HCT116 (cell line): ENCODE measurements around the gene ABI1. TPM values are rescaled to one million over a fixed set of nuclear protein-coding genes. Genes with fewer than 3 reads are reported as not detected.
A peak's percentile ranks its signal among the peaks of the same experiment; 100 is the strongest.

Source experiments
- ATAC-seq: fragments of 200-7000 bp; cut with Tn5 transposase; 2 replicates; pipeline ENCODE4 v1.9.1; 2020; ENCODE audit warnings: mild to moderate bottlenecking, moderate library complexity
- BruUV-seq: library from RNA; stranded (reverse); fragments of 400-500 nt; replicated peaks from 2 replicates; lab custom pipeline; 2021; lab: Mats Ljungman, UMichigan
- CTCF ChIA-PET: fragments of 300-600 bp; sonication (Branson Sonifier 250); formaldehyde crosslinking; loops from one replicate; lab custom pipeline; 2021; ENCODE audit warnings: antibody characterized with exemption; lab: Charles Lee
- POLR2A ChIA-PET: fragments of 300-600, 350-600 bp; sonication (Branson Sonifier 250); formaldehyde crosslinking; loops from one replicate; lab custom pipeline; 2021; ENCODE audit warnings: antibody characterized with exemption; lab: Charles Lee
- RAD21 ChIA-PET, 2 experiments: fragments of 300-600 bp; sonication (Branson Sonifier 250); formaldehyde crosslinking; loops; one replicate each; lab custom pipeline; 2023; ENCODE audit warnings: low total read pairs in 2 of 2; ENCODE audit not compliant: uncharacterized antibody in 2 of 2, unreplicated experiment in 2 of 2, low non-redundant PET in 1 of 2; lab: Charles Lee
- DNase-seq: peaks from one replicate; pipeline ENCODE4 v3.0.0-alpha.2; 2010; ENCODE audit warnings: low read depth, low spot score
- H2AFZ ChIP-seq: fragments of 200-600 bp; shearing (Covaris generic), sonication (generic); 2 replicates; pipeline ENCODE4 v1.6.1; 2017; ENCODE audit warnings: low read depth, mixed run types, mixed read lengths, antibody characterized with exemption, low read length; ENCODE audit not compliant: poor library complexity, severe bottlenecking
- H3K27ac ChIP-seq: 2 replicates; pipeline ENCODE4 v1.5.1; 2012; ENCODE audit warnings: low read depth, low read length
- H3K27me3 ChIP-seq: fragments of 200-600 bp; sonication (generic); 2 replicates; pipeline ENCODE4 v1.6.1; 2016; ENCODE audit warnings: mixed run types, low read length, mixed read lengths; ENCODE audit not compliant: insufficient read depth
- H3K36me3 ChIP-seq, 2 experiments: fragments of 200-500 bp in 1 of 2; fragments of 200-600 bp in 1 of 2; sonication (Bioruptor generic) in 1 of 2; sonication (generic) in 1 of 2; 2 replicates each; pipeline versions ENCODE4 v1.5.1 to v1.6.1; 2014 to 2016; ENCODE audit warnings: low read length in 2 of 2, inconsistent platforms in 1 of 2, mixed read lengths in 1 of 2, mixed run types in 1 of 2; ENCODE audit not compliant: insufficient read depth in 2 of 2, control insufficient read depth in 1 of 2
- H3K4me1 ChIP-seq, 2 experiments: fragments of 200-600 bp in 1 of 2; sonication (generic) in 1 of 2; 2 replicates each; pipeline versions ENCODE4 v1.5.1 to v1.6.1; 2012 to 2017; ENCODE audit warnings: low read length in 2 of 2, inconsistent platforms in 1 of 2, mild to moderate bottlenecking in 1 of 2, mixed read lengths in 1 of 2, mixed run types in 1 of 2, moderate library complexity in 1 of 2; ENCODE audit not compliant: insufficient read depth in 2 of 2, control insufficient read depth in 1 of 2
- H3K4me2 ChIP-seq: fragments of 200-600 bp; sonication (generic); 2 replicates; pipeline ENCODE4 v1.6.1; 2017; ENCODE audit warnings: mixed run types, low read length, mixed read lengths
- H3K4me3 ChIP-seq, 2 experiments: fragments of 200-600 bp in 1 of 2; sonication (generic) in 1 of 2; replicated peaks in 1 of 2; 2 replicates each; pipeline ENCODE4 v1.5.1; 2011 to 2016; ENCODE audit warnings: low read length in 2 of 2, control low read depth in 1 of 2, low read depth in 1 of 2, mild to moderate bottlenecking in 1 of 2, mixed read lengths in 1 of 2, mixed run types in 1 of 2
- H3K79me2 ChIP-seq: fragments of 200-600 bp; sonication (generic); 2 replicates; pipeline ENCODE4 v1.6.1; 2017; ENCODE audit warnings: mild to moderate bottlenecking, mixed run types, low read length, moderate library complexity, mixed read lengths; ENCODE audit not compliant: insufficient read depth
- H3K9ac ChIP-seq: fragments of 200-600 bp; sonication (generic); 2 replicates; pipeline ENCODE4 v1.6.1; 2016; ENCODE audit warnings: low read length, mixed read lengths
- H3K9me2 ChIP-seq: fragments of 200-600 bp; sonication (generic), shearing (Covaris generic); 2 replicates; pipeline ENCODE4 v1.6.1; 2017; ENCODE audit warnings: mixed run types, mild to moderate bottlenecking, moderate library complexity; ENCODE audit not compliant: insufficient read depth
- H3K9me3 ChIP-seq, 2 experiments: fragments of 200-500 bp in 1 of 2; fragments of 200-600 bp in 1 of 2; sonication (Bioruptor generic) in 1 of 2; sonication (generic) in 1 of 2; 2 replicates each; pipeline ENCODE4 v1.6.1; 2014 to 2017; ENCODE audit warnings: low read length in 2 of 2, mixed read lengths in 2 of 2, inconsistent platforms in 1 of 2, low read depth in 1 of 2, mild to moderate bottlenecking in 1 of 2, mixed run types in 1 of 2, moderate library complexity in 1 of 2; ENCODE audit not compliant: control insufficient read depth in 1 of 2, insufficient read depth in 1 of 2
- H4K20me1 ChIP-seq: fragments of 200-600 bp; sonication (generic), shearing (Covaris generic); 2 replicates; pipeline ENCODE4 v1.6.1; 2017; ENCODE audit warnings: mixed run types, mild to moderate bottlenecking, moderate library complexity; ENCODE audit not compliant: insufficient read depth
- EGR1 ChIP-seq: IDR thresholded peaks from 2 replicates; pipeline ENCODE4 v1.6.1; 2012; ENCODE audit warnings: low read depth
- POLR2AphosphoS5 ChIP-seq: IDR thresholded peaks from 2 replicates; pipeline ENCODE4 v1.6.1; 2011; ENCODE audit warnings: mild to moderate bottlenecking, low read depth, low read length, moderate library complexity
- RAD21 ChIP-seq: IDR thresholded peaks from 2 replicates; pipeline ENCODE4 v1.6.1; 2012; ENCODE audit warnings: low read depth, mild to moderate bottlenecking
- REST ChIP-seq: IDR thresholded peaks from 2 replicates; pipeline ENCODE4 v1.6.1; 2012; ENCODE audit warnings: low read depth
- SIN3A ChIP-seq: IDR thresholded peaks from 2 replicates; pipeline ENCODE4 v1.6.1; 2012; ENCODE audit warnings: low read depth
- SRF ChIP-seq: IDR thresholded peaks from 2 replicates; pipeline ENCODE4 v1.6.1; 2012; ENCODE audit warnings: low read depth
- TCF7L2 ChIP-seq: IDR thresholded peaks from 2 replicates; pipeline ENCODE4 v1.7.0; 2011; ENCODE audit warnings: borderline replicate concordance, inconsistent platforms; ENCODE audit not compliant: insufficient read depth, insufficient read length; ENCODE audit errors: extremely low read depth
- YY1 ChIP-seq: IDR thresholded peaks from 2 replicates; pipeline ENCODE4 v1.6.1; 2011; ENCODE audit warnings: low read length, low read depth, moderate library complexity, mild to moderate bottlenecking; ENCODE audit not compliant: insufficient replicate concordance; ENCODE audit errors: extremely low read depth
- intact Hi-C: fragments of 100-400 bp; cut with micrococcal nuclease; formaldehyde crosslinking; loops from 2 replicates; pipeline ENCODE4 v1.10.0; 2022
- total RNA-seq: library from RNA; stranded (reverse); gene quantifications from one replicate; pipeline ENCODE4 v1.2.1, GENCODE V29; 2021; ENCODE audit not compliant: unreplicated experiment
- TF ChIP-seq, protein P1 (sequence below): IDR thresholded peaks from 2 replicates; pipeline ENCODE4 v1.6.1; 2011; ENCODE audit warnings: mild to moderate bottlenecking, low read length, moderate library complexity; ENCODE audit not compliant: insufficient replicate concordance; ENCODE audit errors: extremely low read depth
- TF ChIP-seq, protein P2 (sequence below): IDR thresholded peaks from 2 replicates; pipeline ENCODE4 v1.6.1; 2012

ABI1 gene
- total RNA-seq, 1 experiment from 2014 or later: 34.8 TPM

- ChIA-PET CTCF (no interaction called here), POLR2A (no interaction called here), RAD21 (no interaction called here)
- H3K36me3 ChIP-seq: no peaks in the 10 kb centered on the region
- no peaks in the 10 kb centered on the region for H3K27me3 ChIP-seq
- H3K9me3 ChIP-seq: no peaks in the 10 kb centered on the region
- H3K9ac ChIP-seq: no peak overlapping the region
- no peaks in the 10 kb centered on the region for H3K9me2 ChIP-seq
- no peak overlapping the region for H2AFZ ChIP-seq
- peak overlapping the region in 1 of 2 experiments; percentile 95; a peak in 1 of 4 replicates for H3K4me3 ChIP-seq
- intact Hi-C loops: no loop called here
- H3K27ac ChIP-seq: no peak overlapping the region
- peaks cover 63% of the 10 kb centered on the region for H3K79me2 ChIP-seq
- TF ChIP-seq REST (no peak), SIN3A (no peak), TCF7L2 (no peak), SRF (no peak), YY1 (no peak), POLR2AphosphoS5 (no peak), RAD21 (no peak), EGR1 (no peak)
- TF ChIP-seq, protein P1, sequence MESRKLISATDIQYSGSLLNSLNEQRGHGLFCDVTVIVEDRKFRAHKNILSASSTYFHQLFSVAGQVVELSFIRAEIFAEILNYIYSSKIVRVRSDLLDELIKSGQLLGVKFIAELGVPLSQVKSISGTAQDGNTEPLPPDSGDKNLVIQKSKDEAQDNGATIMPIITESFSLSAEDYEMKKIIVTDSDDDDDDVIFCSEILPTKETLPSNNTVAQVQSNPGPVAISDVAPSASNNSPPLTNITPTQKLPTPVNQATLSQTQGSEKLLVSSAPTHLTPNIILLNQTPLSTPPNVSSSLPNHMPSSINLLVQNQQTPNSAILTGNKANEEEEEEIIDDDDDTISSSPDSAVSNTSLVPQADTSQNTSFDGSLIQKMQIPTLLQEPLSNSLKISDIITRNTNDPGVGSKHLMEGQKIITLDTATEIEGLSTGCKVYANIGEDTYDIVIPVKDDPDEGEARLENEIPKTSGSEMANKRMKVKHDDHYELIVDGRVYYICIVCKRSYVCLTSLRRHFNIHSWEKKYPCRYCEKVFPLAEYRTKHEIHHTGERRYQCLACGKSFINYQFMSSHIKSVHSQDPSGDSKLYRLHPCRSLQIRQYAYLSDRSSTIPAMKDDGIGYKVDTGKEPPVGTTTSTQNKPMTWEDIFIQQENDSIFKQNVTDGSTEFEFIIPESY: no peak
- TF ChIP-seq, protein P2, sequence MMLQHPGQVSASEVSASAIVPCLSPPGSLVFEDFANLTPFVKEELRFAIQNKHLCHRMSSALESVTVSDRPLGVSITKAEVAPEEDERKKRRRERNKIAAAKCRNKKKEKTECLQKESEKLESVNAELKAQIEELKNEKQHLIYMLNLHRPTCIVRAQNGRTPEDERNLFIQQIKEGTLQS: no peak
- H4K20me1 ChIP-seq: no peaks in the 10 kb centered on the region
- ATAC-seq (no peak), DNase-seq (no peak)
- BruUV-seq: no TSS peak
- H3K4me2 ChIP-seq: peak overlapping the region; percentile 92
- H3K4me1 ChIP-seq: peaks cover 0 to 25% of the 10 kb centered on the region in 2 experiments; a peak in 2 of 4 replicates
Observed at GRCh38 chr10:26858707-26859034, 2.1 kb downstream of the ABI1 start.
